Calu3 (cell line): ENCODE data around the gene ZNF263. TPM values are rescaled to one million over a fixed set of nuclear protein-coding genes. Genes with fewer than 3 reads are reported as not detected.

ENCODE experiments used
- BruUV-seq: library from RNA; stranded (reverse); fragments of 400-500 nt; replicated peaks from 2 replicates; lab custom pipeline; 2021; lab: Mats Ljungman, UMichigan
- CTCF ChIA-PET: fragments of 300-600 bp; sonication (Branson Sonifier 250); formaldehyde crosslinking; loops from one replicate; lab custom pipeline; 2022; ENCODE audit warnings: antibody characterized with exemption; lab: Charles Lee
- DNase-seq: peaks from one replicate; pipeline ENCODE4 v3.0.0; 2022
- H3K27ac Mint-ChIP-seq: one replicate; pipeline ENCODE4 v1.8.0; 2022; ENCODE audit warnings: mixed read lengths; ENCODE audit not compliant: unreplicated experiment
- H3K27me3 Mint-ChIP-seq: one replicate; pipeline ENCODE4 v1.8.0; 2022; ENCODE audit warnings: mixed read lengths; ENCODE audit not compliant: unreplicated experiment
- H3K36me3 Mint-ChIP-seq: one replicate; pipeline ENCODE4 v1.8.0; 2022; ENCODE audit warnings: mild to moderate bottlenecking, moderate library complexity, mixed read lengths; ENCODE audit not compliant: insufficient read depth, unreplicated experiment
- H3K4me1 Mint-ChIP-seq: one replicate; pipeline ENCODE4 v1.8.0; 2022; ENCODE audit warnings: mild to moderate bottlenecking, low read depth, mixed read lengths; ENCODE audit not compliant: unreplicated experiment
- H3K4me3 Mint-ChIP-seq: one replicate; pipeline ENCODE4 v1.8.0; 2022; ENCODE audit warnings: mild to moderate bottlenecking, low read depth, moderate library complexity, mixed read lengths; ENCODE audit not compliant: unreplicated experiment
- H3K9me3 Mint-ChIP-seq: one replicate; pipeline ENCODE4 v1.8.0; 2022; ENCODE audit warnings: low read depth, mixed read lengths; ENCODE audit not compliant: unreplicated experiment
- CTCF ChIP-seq: fragments of 200-600 bp; IDR thresholded peaks from one replicate; pipeline ENCODE4 v1.8.0; 2022; ENCODE audit warnings: antibody characterized with exemption; ENCODE audit not compliant: unreplicated experiment
- intact Hi-C: fragments of 100-400 bp; cut with micrococcal nuclease; formaldehyde crosslinking; loops from one replicate; pipeline ENCODE4 v1.10.0; 2022; ENCODE audit not compliant: unreplicated experiment
- total RNA-seq: library from RNA; stranded (reverse); gene quantifications from 2 replicates; pipeline ENCODE4 v1.2.3, GENCODE V29; 2022

ZNF263 gene
- total RNA-seq, 1 experiment from 2014 or later, result 46.9 TPM

DNA sequence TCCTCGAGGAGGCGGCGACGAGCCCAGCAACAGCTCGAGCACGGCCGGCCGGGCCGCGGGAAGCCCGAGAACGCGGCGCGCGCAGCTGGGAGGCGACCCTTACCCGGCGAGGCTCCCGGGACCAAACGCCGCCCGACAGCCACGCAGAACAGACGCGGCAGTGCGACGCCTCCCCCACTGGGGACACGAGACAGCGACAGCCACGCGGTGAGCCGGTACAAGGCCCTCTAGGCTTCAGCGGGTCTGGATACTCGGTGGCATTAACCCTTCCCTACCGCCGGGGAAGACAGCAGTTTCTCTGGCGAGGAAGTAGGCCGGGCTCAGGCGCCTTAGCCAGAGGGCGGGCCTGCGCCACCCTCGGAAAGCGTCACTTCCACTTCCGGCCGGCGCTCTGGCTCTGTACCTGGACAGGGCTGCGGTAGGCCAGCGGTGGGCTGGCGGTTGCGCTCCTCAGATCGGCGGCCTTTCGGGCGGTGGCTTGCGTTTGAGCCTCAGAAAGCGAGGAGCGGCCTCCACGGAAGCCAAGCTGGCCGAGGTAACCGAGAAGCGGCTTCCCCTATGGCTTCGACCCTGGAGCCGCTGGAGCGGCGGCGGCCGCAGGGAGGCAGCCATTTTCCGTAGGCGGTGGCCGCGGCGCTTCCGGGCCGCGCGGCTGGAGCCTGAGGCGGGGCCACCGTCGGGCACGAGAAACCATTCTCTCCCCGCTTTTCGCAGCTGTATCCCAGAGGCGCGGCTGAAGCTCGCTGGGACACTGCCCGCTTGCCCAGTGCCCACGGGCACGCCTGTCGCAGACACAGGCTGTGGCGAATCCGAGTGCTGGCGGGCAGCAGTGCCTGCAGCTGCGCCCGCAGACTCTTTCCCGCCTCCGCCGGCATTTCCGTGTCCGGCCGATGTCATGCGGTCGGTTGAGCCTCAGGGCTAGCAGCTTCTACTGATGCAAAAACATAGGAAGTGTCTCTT lies 22.1 kb downstream of the ZNF263 start, which contains the start of the genes TIGD7 and ZNF75A:
Gene TIGD7, minus strand, starts transcription at position 322 of the 960 bp plus-strand sequence. CDS start 4,816 bp downstream, outside the sequence.
Gene ZNF75A, plus strand, starts transcription at position 389 of the 960 bp plus-strand sequence. CDS start 2,932 bp downstream, outside the sequence.
- BruUV-seq, result no TSS peak
- Mint-ChIP-seq H3K36me3 (peaks cover 76% of the 10 kb centered on the region), H3K27me3 (no peaks in the 10 kb centered on the region), H3K4me3 (peak within 1 kb of the TSS; percentile 68), H3K27ac (peak within 1 kb of the TSS; percentile 54), H3K4me1 (no peaks in the 10 kb centered on the region), H3K9me3 (peaks cover 14% of the 10 kb centered on the region)
- peak; percentile 88 for DNase-seq
- intact Hi-C loops, result no loop called here
- CTCF ChIA-PET, result interaction anchor here (0.6 kb wide), 1 partner anchor 11 kb away, joined by 3 read pairs; no protein-coding TSS in a partner anchor
- no peak for TF ChIP-seq CTCF

DNA sequence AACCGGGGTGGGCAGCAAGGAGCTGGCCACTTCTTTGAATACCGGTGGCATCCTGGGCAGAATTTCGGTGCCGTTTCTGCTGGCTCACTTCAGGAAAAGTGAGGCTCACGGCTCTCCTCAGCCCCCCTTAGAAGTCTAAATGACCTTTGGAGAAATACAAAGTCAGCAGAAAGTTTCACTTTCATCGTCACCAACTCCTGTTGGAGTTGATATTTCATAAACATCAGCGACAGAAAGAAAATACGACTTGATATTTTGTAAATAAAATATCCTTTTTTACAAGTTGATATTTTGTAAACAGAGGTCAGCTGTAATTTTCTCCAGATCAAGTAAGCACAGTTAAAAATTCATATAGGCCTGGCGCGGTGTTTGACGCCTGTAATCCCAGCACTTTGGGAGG lies 22.8 kb downstream of the ZNF263 start:
- no peak for DNase-seq
- H3K27ac Mint-ChIP-seq, result no peak overlapping the region
- TSS peak; percentile 56 for BruUV-seq
- no peak for TF ChIP-seq CTCF
- no peaks in the 10 kb centered on the region for H3K4me1 Mint-ChIP-seq
- peaks cover 13% of the 10 kb centered on the region for H3K9me3 Mint-ChIP-seq
- intact Hi-C loops, result no loop called here
- peak overlapping the region; percentile 68 for H3K4me3 Mint-ChIP-seq
- no peaks in the 10 kb centered on the region for H3K27me3 Mint-ChIP-seq
- H3K36me3 Mint-ChIP-seq, result peaks cover 79% of the 10 kb centered on the region
- CTCF ChIA-PET, result no interaction called here

GRCh38 chr16:3311496-3311895 lies 28.2 kb downstream of the ZNF263 start:
- Mint-ChIP-seq H3K36me3 (peaks cover 89% of the 10 kb centered on the region), H3K4me3 (no peak overlapping the region), H3K27me3 (no peaks in the 10 kb centered on the region), H3K4me1 (no peaks in the 10 kb centered on the region), H3K9me3 (peaks cover 32% of the 10 kb centered on the region), H3K27ac (peak overlapping the region; percentile 40)
- no peak for TF ChIP-seq CTCF
- CTCF ChIA-PET, result interaction anchor here (0.7 kb wide), 1 partner anchor 20 kb away, joined by 4 read pairs; no protein-coding TSS in a partner anchor
- no peak for DNase-seq
- intact Hi-C loops, result no loop called here
- BruUV-seq, result no TSS peak

DNA sequence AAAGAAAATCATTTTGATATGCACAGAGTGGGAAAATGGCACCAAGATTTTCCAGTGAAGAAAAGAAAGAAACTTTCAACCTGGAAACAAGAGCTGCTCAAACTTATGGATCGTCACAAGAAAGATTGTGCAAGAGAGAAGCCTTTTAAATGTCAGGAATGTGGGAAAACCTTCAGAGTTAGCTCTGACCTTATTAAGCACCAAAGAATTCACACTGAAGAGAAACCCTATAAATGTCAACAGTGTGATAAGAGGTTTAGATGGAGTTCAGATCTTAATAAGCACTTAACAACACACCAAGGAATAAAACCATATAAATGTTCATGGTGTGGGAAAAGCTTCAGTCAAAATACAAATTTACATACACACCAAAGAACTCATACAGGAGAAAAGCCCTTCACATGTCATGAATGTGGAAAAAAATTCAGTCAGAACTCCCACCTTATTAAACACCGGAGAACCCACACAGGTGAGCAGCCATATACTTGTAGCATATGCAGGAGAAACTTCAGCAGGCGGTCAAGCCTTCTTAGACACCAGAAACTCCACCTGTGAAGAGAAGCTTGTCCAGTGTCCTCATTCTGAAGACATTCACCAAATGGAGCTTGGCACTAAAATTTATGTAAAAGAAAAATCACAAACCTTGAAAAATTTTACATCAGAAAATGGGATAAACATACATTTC lies 34.2 kb downstream of the ZNF263 start:
- no peak overlapping the region for H3K27ac Mint-ChIP-seq
- peaks cover 76% of the 10 kb centered on the region for H3K36me3 Mint-ChIP-seq
- peaks cover 36% of the 10 kb centered on the region for H3K9me3 Mint-ChIP-seq
- no peak overlapping the region for H3K4me3 Mint-ChIP-seq
- no peak for TF ChIP-seq CTCF
- H3K4me1 Mint-ChIP-seq, result no peaks in the 10 kb centered on the region
- DNase-seq, result no peak
- CTCF ChIA-PET, result interaction anchor here (0.6 kb wide), 1 partner anchor 12 kb away, joined by 3 read pairs; the partner anchor contains the start of gene ZNF75A
- intact Hi-C loops, result no loop called here
- no peaks in the 10 kb centered on the region for H3K27me3 Mint-ChIP-seq
- BruUV-seq, result no TSS peak
